GM23338 (cell line): ENCODE measurements around the gene ERBB4. TPM values are rescaled to one million over a fixed set of nuclear protein-coding genes. Genes with fewer than 3 reads are reported as not detected.

Experiments
- ATAC-seq: fragments of 200-7000 bp; cut with Tn5 transposase; 3 replicates; pipeline ENCODE4 v1.9.1; 2020
- DNase-seq: peaks from one replicate; pipeline ENCODE4 v3.0.0-alpha.2; 2015; ENCODE audit warnings: low spot score
- H2AFZ ChIP-seq: fragments of 200-600 bp; sonication (generic); 2 replicates; pipeline ENCODE4 v1.8.0; 2016; ENCODE audit warnings: antibody characterized with exemption, mild to moderate bottlenecking, moderate library complexity
- H3F3A ChIP-seq: fragments of 200-600 bp; sonication (generic); replicated peaks from 2 replicates; pipeline ENCODE4 v1.8.0; 2017; ENCODE audit warnings: antibody characterized with exemption, mixed run types, low read depth
- H3K27ac ChIP-seq: fragments of 200-600 bp; sonication (generic); 2 replicates; pipeline ENCODE4 v1.6.1; 2016; ENCODE audit warnings: low read depth
- H3K27me3 ChIP-seq: fragments of 200-600 bp; sonication (generic); 2 replicates; pipeline ENCODE4 v1.8.0; 2016; ENCODE audit warnings: mild to moderate bottlenecking, mixed run types, moderate library complexity; ENCODE audit not compliant: insufficient read depth
- H3K36me3 ChIP-seq: fragments of 200-600 bp; sonication (generic); 2 replicates; pipeline ENCODE4 v1.8.0; 2016; ENCODE audit warnings: mild to moderate bottlenecking; ENCODE audit not compliant: insufficient read depth
- H3K4me1 ChIP-seq: fragments of 200-600 bp; sonication (generic); 2 replicates; pipeline ENCODE4 v1.8.0; 2016; ENCODE audit warnings: mild to moderate bottlenecking, moderate library complexity; ENCODE audit not compliant: insufficient read depth
- H3K4me2 ChIP-seq: fragments of 200-600 bp; sonication (generic); 2 replicates; pipeline ENCODE4 v1.7.1; 2017; ENCODE audit warnings: mixed run types
- H3K4me3 ChIP-seq: fragments of 200-600 bp; sonication (generic); 2 replicates; pipeline ENCODE4 v1.6.1; 2016; ENCODE audit warnings: mixed run types
- H3K79me2 ChIP-seq: fragments of 200-600 bp; sonication (generic); replicated peaks from 2 replicates; pipeline ENCODE4 v1.8.0; 2017; ENCODE audit warnings: mild to moderate bottlenecking; ENCODE audit not compliant: insufficient read depth
- H3K9me2 ChIP-seq: fragments of 200-600 bp; sonication (generic); 2 replicates; pipeline ENCODE4 v1.8.0; 2017; ENCODE audit not compliant: insufficient read depth
- H4K20me1 ChIP-seq: fragments of 200-600 bp; sonication (generic); replicated peaks from 2 replicates; pipeline ENCODE4 v1.8.0; 2017; ENCODE audit warnings: mild to moderate bottlenecking; ENCODE audit not compliant: insufficient read depth
- H3K27ac Mint-ChIP-seq: 2 replicates; pipeline ENCODE4 v1.8.0; 2020; ENCODE audit warnings: inconsistent platforms, mild to moderate bottlenecking, moderate library complexity, mixed read lengths
- H3K27me3 Mint-ChIP-seq: 3 replicates; pipeline ENCODE4 v1.8.0; 2022; ENCODE audit warnings: low read depth, mild to moderate bottlenecking, moderate library complexity, mixed read lengths, inconsistent platforms; ENCODE audit not compliant: insufficient read depth, poor library complexity
- H3K36me3 Mint-ChIP-seq: 3 replicates; pipeline ENCODE4 v1.8.0; 2021; ENCODE audit warnings: low read depth, mild to moderate bottlenecking, inconsistent platforms, moderate library complexity, mixed read lengths
- H3K4me1 Mint-ChIP-seq: 3 replicates; pipeline ENCODE4 v1.8.0; 2020; ENCODE audit warnings: mild to moderate bottlenecking, inconsistent platforms, mixed read lengths
- H3K4me3 Mint-ChIP-seq: 3 replicates; pipeline ENCODE4 v1.8.0; 2021; ENCODE audit warnings: moderate library complexity, mild to moderate bottlenecking, inconsistent platforms, mixed read lengths
- H3K9me3 Mint-ChIP-seq: 3 replicates; pipeline ENCODE4 v1.8.0; 2020; ENCODE audit warnings: moderate library complexity, mild to moderate bottlenecking, inconsistent platforms, mixed read lengths
- CREB1 ChIP-seq: fragments of 250-450 bp; sonication (Bioruptor Pico); IDR thresholded peaks from 2 replicates; pipeline ENCODE4 v1.5.0; 2020; ENCODE audit warnings: low read depth, mild to moderate bottlenecking, moderate library complexity
- CTCF ChIP-seq, 2 experiments: fragments of 200-600 bp in 1 of 2; sonication (generic) in 1 of 2; conservative IDR thresholded peaks; 2 replicates each; pipeline versions ENCODE4 v1.5.1 to v1.6.1; 2016 to 2017; ENCODE audit warnings: antibody characterized with exemption in 2 of 2, low read depth in 2 of 2, mild to moderate bottlenecking in 2 of 2, moderate library complexity in 1 of 2
- JUNB ChIP-seq: IDR thresholded peaks from one replicate; pipeline ENCODE4 v1.6.1; 2016; ENCODE audit warnings: antibody characterized with exemption; ENCODE audit not compliant: unreplicated experiment
- POLR2AphosphoS5 ChIP-seq: IDR thresholded peaks from 2 replicates; pipeline ENCODE4 v1.6.1; 2016; ENCODE audit warnings: antibody characterized with exemption, low read depth
- STAT1 ChIP-seq: IDR thresholded peaks from one replicate; pipeline ENCODE4 v1.6.1; 2016; ENCODE audit warnings: antibody characterized with exemption; ENCODE audit not compliant: unreplicated experiment
- ZNF114 ChIP-seq: fragments of 250-450 bp; sonication (Bioruptor Pico); IDR thresholded peaks from 2 replicates; pipeline ENCODE4 v1.5.0; 2020; ENCODE audit warnings: mild to moderate bottlenecking, moderate library complexity
- ZNF331 ChIP-seq: fragments of 250-450 bp; sonication (Bioruptor Pico); IDR thresholded peaks from 2 replicates; pipeline ENCODE4 v1.5.0; 2020; ENCODE audit warnings: low read depth, mild to moderate bottlenecking, moderate library complexity
- ZNF462 ChIP-seq: fragments of 250-450 bp; sonication (Bioruptor Pico); IDR thresholded peaks from 2 replicates; pipeline ENCODE4 v1.5.0; 2020; ENCODE audit warnings: mild to moderate bottlenecking, moderate library complexity
- polyA plus RNA-seq: library from polyadenylated mRNA; unstranded; fragments of >200 nt; fragmentation: Nextera tagmentation; extraction: Ambion mirVana; gene quantifications from 2 replicates; pipeline ENCODE4 v1.2.1, GENCODE V29; 2016
- total RNA-seq: library from RNA; depleted of rRNA; stranded (reverse); fragments of >200 nt; shearing (Covaris generic); gene quantifications from 2 replicates; pipeline ENCODE4 v1.2.3, GENCODE V29; 2014

ERBB4 gene
- total and polyA plus RNA-seq, 2 experiments from 2014 or later = 0.73 to 1.1 TPM

- Histone ChIP-seq H3K4me1 (0 out of 2 replicates have a peak, but pooled peaks cover 6% of the 10 kb centered on the region), H2AFZ (no peak overlapping the region), H3K9me2 (no peaks in the 10 kb centered on the region), H3K36me3 (no peaks in the 10 kb centered on the region), H3K27ac (no peak overlapping the region), H3K4me3 (no peak overlapping the region), H3K79me2 (no peaks in the 10 kb centered on the region), H3K27me3 (no peaks in the 10 kb centered on the region), H3K4me2 (no peak overlapping the region), H4K20me1 (no peaks in the 10 kb centered on the region), H3F3A (no peaks in the 10 kb centered on the region)
- Mint-ChIP-seq H3K9me3 (peaks cover 6% of the 10 kb centered on the region; the same call in 2 of the 3 replicates), H3K4me3 (no peak overlapping the region), H3K36me3 (no peaks in the 10 kb centered on the region), H3K27ac (no peak overlapping the region), H3K4me1 (peaks cover 7% of the 10 kb centered on the region; the same call in 2 of the 3 replicates), H3K27me3 (no peaks in the 10 kb centered on the region)
- DNase-seq (no peak), ATAC-seq (no peak)
- TF ChIP-seq ZNF114 (CRISPR knock-in tag) = no peak
- TF ChIP-seq CTCF (conservative IDR thresholded peaks at IDR 0.05; ENCODE audit: low read depth in 2 of 2) = no peak
- no peak for TF ChIP-seq ZNF462 (CRISPR knock-in tag)
- no peak for TF ChIP-seq STAT1
- no peak for TF ChIP-seq CREB1
- no peak for TF ChIP-seq ZNF331 (CRISPR knock-in tag)
- TF ChIP-seq JUNB = no peak
- no peak for TF ChIP-seq POLR2AphosphoS5
Observed at GRCh38 chr2:212337486-212338343, 200.9 kb downstream of the ERBB4 start.
